Cerebellar cortex (tissue), 1 donor: ENCODE measurements around the gene MARCHF10.

Experiments
- DNase-seq: peaks from one replicate; pipeline ENCODE4 v3.0.0-alpha.2; 2015; ENCODE audit warnings: low spot score

MARCHF10 gene

DNA sequence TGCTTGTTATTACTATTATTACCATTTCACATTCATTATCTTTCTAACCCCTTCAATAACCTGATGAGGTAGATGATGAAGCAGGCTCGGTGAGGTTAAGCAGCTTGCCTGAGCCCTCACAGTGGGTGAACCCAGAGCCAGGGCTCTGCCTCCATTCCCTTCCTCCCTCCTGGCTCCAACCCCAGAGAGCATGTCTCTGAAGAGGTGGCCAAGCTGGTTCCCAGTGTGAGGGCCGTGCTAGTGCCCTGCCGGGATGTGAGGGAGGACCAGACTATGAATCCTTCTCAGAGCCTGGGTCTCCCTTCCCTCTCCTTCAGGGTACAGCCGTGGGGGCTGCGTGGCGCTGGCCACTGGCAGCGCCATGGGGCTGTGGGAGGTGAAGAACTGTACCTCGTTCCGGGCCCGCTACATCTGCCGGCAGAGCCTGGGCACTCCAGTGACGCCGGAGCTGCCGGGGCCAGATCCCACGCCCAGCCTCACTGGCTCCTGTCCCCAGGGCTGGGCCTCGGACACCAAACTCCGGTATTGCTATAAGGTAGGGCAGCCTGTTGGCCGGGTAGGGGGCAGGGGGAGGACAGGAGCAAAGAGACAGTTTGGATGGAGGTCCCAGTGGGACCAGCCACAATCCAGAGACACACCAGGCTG lies 131.0 kb downstream of the MARCHF10 start:
- DNase-seq, result no peak

DNA sequence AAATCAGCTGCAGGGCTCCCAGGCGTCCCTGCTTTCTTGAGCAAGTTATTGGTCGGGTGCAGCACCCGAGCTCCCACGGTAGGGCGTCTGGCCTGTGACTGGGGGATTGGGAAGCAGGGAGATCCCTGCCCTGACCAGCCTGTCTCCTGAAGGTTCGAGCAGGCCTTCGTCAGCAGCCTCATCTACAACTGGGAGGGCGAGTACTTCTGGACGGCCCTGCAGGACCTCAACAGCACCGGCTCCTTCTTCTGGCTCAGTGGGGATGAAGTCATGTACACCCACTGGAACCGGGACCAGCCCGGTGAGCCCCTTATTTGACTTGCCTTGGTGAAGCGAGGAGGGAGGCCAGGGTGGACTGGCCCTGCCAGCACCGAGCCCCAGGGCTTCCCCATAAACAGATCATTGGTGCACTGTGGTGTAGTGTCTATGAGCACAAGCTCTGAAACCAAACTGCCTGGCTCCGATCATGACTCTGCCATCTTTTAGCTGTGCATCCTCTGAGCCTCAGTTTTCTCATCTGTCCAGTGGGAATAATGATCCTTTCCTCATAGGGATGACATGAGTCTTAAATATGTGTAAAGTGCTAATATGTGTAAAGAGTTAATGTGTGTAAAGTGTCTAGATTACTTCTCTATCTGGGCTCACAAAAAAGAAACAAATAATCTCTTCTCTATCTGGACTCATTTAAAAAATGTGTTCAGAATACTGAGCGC lies 131.7 kb downstream of the MARCHF10 start:
- no peak for DNase-seq

DNA sequence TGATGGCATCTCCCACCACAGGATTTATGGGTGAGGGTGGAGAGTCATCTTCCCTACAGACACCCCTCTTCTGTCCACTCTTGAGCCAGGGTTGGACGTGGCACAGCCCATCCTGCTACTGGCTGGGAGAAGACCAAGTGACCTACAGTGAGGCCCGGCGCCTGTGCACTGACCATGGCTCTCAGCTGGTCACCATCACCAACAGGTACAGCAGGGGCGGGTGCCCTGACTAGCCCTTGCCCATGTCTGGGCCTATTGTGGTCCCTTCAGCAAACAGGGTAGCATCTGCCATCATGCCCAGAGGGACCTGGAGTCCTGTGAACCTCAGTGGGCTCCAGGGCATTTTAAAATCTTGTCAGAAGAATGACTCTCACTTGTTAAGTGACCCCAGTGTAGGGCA lies 132.4 kb downstream of the MARCHF10 start:
- DNase-seq, result no peak

DNA sequence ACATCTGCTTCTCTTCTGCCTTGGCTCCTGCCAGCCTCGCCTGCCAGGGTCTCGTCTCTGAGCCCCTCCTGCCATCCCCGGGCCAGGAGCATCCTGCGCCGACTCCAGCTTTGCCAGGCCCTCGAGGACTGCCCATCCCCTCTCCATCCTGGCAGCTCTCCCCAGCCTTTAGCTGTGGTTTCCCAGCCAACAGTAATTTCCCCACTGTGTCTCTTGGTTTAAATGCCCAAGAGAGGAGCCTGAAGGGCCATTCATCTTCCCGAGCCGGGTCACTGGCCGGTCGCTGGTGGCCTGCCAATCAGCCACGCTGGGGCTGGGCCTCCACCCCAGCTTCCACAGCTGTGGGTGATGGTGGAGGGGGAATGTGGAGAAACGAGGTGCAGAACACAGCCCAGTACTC lies 132.9 kb downstream of the MARCHF10 start:
- DNase-seq, result no peak

DNA sequence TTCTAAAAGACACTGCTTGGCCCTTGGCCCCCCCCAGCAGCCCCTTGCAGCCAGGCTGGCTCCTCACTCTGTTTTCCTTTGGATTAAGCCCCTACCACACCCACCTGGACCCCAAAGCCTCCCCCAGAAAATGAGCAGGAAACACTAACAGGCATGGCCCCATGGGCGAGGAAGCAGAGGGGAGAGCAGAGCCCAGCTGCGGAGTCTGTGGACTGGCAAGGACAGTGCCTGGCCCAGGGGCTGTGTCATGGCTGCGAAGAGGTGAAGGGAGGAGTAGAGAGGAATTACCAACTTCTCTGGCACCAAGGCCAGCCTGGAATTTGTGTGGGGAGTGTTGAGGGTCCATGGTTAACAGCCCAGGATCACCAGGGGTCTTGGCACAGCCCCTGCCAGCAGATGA lies 133.3 kb downstream of the MARCHF10 start:
- no peak for DNase-seq

DNA sequence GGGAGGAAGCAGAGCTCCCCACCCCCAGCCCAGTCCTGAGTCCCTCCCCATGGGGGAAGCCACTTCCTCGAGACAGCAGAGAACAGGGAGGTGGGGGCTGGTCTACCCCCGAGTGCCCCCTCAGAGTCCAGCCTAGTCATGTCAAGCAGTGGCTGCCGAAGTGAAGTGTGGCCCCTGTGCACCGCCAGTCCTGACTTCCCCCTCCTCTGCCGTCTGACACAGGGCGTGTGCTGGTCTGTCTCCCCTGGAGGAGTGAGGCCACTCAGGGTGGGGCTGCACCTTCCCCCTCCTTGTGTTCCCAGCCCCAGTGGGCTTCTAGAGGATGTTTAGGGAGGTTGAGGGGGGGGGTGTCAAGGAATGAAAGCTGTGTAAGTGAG lies 133.8 kb downstream of the MARCHF10 start:
- no peak for DNase-seq

DNA sequence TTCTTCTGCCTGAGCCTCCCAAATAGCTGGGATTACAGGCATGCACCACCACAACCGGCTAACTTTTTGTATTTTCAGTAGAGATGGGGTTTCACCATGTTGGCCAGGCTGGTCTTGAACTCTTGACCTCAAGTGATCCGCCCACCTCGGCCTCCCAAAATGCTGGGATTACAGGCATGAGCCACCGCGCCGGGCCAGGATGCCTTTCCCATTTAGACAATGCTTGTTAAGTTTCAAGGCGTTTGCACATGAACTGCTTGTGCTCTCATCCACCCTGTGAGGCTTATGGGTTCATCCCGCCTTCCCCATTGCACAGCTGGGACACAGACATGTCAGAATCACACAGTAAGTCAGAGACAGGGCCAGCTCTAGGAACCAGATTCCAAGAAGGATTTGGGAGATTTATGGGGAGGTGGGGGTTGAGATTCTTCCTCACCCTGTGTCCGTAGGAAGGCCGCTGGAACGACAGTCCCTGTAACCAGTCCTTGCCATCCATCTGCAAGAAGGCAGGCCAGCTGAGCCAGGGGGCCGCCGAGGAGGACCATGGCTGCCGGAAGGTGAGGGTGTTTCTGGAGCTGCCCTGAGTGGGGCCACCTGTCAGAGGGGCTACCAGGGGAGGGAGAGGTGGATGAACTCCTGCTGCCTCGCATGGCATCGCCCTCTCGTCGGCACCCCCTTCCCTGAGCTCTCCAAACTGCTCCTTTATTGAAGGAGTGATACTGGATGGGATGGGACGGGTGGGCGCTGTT lies 134.3 kb downstream of the MARCHF10 start:
- DNase-seq, result no peak

DNA sequence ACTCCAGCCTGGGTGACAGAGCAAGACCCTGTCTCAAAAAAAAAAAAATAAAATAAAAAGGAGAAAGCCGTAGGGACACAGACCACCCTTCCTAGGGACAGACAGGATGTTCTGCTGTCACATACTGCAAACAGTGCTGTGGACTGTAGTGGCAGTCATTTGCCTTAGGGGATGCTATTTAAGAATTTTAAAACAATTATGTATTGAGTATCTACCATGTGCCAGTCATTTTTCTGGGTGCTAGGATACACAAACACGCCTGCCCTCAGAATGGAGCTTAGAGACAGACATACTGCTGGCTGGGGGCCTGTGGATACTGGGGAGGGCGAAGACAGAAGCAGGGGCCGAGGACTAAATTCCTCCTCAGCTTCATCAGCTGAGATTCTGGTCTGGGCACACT lies 135.2 kb downstream of the MARCHF10 start:
- no peak for DNase-seq

DNA sequence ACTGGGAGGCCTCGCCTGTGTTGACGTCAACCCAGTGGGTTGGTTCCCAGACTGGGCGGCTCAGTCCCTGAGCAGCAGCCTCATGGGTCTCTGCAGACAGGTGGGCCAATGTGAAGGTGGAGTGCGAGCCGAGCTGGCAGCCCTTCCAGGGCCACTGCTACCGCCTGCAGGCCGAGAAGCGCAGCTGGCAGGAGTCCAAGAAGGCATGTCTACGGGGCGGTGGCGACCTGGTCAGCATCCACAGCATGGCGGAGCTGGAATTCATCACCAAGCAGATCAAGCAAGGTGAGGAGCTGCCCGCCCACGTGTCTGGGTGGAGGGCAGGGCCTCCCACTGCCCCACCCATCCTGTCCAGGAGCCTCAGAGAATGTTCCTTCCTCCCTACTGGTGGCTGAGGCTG lies 136.6 kb downstream of the MARCHF10 start:
- no peak for DNase-seq

DNA sequence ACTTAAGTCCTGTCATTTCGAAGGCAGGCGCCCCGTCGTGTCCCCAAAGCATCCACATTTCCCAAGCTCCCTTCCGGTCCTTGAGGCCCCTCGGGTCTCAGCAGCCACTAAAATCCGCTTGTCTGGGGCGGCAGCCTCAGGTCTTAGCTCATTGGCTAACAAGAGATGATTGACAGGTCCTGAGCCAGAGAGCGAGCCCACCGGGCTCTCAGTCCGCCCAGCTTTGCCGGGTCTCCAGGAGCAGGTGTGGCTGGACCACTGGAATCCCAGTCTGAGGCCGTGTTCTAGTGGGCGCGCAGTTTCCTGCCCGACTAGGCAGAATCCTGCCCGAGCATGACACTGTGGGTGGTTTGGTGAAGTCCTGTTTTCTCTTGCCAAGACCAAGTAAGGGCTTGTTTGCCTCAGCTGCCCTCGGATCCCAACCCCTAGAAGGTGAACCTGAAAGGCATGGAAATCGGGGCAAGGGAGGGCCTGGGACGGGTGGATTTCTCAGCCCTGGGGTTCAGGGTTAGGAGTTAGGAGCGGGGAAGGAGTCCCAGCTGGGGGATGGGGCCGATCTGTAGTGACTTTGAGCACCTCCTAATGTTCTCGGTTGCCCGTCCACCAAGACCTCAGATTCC lies 137.8 kb downstream of the MARCHF10 start:
- no peak for DNase-seq

DNA sequence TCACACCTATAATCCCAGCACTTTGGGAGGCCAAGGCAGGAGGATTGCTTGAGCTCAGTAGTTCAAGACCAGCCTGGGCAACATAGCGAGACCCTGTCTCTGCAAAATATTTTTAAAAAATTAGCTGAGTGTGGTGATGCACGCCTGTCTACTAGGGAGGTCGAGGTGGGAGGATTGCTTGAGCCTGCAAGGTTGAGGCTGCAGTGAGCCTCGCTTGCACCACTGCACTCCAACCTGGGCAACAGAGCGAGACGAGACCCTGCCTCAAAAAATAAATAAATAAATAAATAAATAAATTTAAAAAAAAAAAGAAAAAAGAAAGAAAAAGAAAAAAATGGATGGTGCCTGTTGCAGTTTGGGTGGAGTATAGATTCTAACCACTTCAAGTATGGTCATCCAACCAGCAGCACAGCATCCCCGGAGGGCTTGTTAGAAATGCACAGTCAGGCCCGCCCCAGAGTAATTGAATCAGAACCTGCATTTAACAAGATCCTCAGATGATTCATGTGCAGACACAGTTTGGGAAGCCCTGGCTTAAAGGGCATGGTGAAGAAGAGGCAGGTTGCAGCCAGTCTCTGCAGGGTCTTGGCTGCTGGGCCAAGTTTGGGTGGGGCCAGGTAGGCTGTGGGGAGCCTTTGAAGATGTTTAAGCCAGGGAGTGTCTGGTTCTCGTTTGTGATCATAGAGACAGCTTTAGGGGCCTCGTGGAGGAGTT lies 139.9 kb downstream of the MARCHF10 start:
- DNase-seq, result no peak

DNA sequence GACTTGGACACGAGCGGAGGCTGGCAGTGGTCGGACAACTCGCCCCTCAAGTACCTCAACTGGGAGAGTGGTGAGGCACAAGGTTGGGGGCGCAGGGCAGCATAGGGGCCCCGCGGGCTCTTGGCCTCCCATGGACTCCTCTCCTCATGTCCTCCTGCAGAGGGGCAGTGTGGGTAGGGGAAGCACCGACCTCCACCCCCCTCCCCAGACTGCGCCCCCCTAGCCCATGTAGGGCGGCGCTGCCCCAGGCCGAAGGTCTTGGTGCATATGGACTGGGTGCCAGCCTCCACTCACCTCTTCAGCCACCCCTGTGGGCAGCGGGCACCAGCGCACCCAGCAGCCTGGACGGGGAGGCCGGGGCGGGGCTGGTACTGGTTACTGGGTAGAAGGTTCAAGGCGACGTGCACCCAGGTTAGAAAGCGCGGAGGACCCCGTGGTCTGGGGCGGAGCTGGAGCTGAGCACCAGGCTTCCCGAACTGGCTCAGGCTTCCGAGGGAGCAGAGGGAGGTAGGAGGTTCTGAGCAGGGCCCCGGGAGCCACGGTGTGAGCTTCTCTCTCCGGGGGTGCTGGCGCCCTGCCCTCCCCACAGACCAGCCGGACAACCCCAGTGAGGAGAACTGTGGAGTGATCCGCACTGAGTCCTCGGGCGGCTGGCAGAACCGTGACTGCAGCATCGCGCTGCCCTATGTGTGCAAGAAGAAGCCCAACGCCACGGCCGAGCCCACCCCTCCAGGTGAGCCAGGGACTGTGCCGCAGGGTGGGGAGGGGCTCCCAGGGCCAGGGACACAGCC lies 141.1 kb downstream of the MARCHF10 start:
- no peak for DNase-seq

DNA sequence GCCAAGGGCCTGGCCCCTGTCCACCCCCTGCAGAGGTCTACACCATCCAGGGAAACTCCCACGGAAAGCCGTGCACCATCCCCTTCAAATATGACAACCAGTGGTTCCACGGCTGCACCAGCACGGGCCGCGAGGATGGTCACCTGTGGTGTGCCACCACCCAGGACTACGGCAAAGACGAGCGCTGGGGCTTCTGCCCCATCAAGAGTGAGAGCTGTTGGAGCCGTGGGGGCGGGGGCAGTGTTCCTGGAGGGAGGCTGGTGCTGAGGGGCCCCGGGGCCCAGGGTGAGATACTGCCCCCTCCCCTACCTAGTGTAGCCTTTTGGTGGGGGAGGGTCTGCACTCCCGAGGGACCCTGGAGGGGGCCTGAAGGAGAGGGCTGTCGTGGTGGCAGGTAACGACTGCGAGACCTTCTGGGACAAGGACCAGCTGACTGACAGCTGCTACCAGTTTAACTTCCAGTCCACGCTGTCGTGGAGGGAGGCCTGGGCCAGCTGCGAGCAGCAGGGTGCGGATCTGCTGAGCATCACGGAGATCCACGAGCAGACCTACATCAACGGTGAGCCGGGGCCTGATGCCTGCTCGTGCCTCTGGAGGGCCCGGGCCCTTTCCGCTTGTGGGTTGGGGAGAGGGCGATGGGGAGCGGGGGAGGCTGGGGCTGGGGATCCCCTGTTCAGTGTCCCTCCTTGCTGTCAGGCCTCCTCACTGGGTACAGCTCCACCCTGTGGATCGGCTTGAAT lies 141.9 kb downstream of the MARCHF10 start:
- no peak for DNase-seq

DNA sequence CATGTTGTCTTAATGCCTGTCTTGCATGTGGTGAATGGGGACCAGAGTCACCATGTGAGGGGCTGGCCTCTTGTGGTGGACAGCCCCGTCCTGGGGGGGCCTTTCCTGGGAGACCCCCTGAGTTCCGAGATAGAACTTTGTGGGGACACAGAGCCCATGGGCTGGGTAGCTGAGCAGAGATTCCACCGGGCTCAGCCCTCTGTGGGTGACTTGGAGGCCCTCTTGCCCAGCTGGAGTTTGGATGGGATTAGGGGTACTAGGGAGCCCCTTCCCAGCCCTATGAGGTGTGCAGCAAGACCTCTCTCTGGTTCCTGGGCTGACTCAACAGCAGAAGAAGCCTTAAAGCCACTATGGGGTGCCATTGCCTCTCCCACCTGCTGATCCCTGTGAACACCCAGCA lies 142.5 kb downstream of the MARCHF10 start:
- DNase-seq, result no peak

DNA sequence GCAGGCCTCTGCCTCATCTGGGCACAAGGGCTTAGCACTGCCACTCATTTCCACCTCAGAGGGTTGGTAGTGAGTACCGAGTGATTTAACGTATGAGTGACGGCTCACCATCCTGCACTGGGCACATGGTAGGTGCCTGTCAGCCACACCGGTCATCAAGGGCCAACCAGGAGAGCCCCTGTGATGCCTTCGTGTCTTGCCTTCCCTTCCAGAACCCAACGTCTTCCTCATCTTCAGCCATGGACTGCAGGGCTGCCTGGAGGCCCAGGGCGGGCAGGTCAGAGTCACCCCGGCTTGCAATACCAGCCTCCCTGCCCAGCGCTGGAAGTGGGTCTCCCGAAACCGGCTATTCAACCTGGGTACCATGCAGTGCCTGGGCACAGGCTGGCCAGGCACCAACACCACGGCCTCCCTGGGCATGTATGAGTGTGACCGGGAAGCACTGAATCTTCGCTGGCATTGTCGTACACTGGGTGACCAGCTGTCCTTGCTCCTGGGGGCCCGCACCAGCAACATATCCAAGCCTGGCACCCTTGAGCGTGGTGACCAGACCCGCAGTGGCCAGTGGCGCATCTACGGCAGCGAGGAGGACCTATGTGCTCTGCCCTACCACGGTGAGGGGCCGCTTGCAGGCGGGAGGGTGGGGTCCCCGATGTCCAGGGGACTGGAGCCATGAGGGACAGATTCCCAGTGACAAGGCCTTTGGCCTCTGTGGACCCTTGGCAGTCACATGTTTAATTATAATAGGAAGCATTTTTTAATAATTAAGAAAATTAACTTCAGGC lies 143.6 kb downstream of the MARCHF10 start:
- DNase-seq, result no peak

DNA sequence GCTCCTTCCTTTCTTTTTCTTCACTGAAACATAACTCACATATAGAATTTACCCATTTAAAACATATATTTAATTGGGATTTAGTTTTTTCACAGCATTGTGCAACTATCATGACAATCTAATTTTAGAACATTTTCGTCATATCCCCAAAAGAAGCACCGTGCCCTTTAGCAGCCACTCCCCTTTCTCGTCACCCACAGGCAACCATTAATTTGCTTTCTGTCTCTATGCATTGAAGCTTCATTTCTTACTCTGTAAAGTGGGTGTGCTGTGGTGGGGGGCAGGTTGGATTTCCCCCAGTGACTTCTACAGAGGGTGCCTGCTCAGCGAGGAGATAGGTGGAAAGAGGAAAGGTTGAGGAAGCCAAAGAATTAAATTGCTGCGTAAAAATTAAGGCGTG lies 144.8 kb downstream of the MARCHF10 start:
- DNase-seq, result no peak

DNA sequence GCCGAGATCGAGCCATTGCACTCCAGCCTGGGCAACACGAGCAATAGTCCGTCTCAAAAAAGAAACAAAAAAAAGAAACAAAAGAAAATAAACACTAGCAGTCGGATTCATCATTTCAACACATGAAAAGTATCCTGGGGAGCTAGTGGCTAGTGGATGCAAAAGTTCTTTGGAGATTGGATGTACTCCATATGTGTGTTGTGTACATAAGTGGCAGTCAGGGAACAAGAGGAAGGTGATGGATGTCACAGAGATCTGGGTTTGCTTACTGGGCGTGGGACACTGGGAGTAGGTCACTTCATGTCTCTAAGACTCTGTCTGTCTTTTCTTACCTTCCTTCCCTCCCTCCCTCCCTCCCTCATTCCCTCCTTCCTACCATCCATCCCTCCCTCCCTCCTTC lies 145.3 kb downstream of the MARCHF10 start:
- no peak for DNase-seq

DNA sequence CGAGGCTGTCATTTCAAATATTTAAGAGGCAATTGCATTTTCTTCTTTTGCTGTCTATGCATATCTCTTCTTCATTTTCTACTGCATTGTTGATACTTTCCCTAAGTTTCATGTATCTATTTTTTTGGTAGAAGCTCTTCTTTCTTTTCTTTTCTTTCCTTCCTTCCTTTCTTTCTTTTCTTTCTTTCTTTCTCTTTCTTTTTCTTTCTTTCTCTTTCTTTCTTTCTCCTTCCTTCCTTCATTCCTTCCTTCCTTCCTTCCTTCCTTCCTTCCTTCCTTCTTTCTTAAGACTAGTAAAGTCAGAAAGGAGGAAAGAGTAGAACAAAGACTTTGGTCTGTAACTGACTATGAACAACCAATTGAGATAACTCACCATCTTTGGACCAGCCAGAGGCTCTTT lies 146.8 kb downstream of the MARCHF10 start:
- no peak for DNase-seq

DNA sequence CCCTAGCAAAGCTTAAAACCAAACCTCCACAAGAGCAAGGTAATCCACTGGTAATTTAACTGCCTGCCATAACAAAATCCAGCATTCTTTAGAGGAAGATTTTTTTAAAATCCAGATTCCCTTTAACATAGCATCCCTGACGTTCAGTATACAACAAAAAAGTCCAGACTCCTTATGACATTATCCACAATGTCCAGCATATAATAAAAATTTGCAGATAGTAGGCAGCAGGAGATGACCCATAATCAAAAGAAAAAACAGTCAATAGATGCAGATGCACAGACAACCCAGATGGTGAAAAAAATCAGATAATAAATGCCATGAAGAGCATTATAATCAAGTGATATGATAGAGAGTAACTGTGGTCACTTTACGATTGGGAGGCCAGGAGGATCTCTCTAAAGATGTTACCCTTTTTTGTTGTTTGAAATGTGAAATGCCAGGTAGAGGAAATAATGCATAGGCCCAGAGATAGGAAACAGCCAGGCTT lies 147.4 kb downstream of the MARCHF10 start:
- DNase-seq, result no peak
